ENCODE data around the gene SLC37A2. TPM values are rescaled to one million over a fixed set of nuclear protein-coding genes. Genes with fewer than 3 reads are reported as not detected.

The SLC37A2 gene
- total RNA-seq, 2 experiments from 2014 or later, result 0.41 to 0.76 TPM

GRCh38 chr11:125056931-125057692 lies 6.0 kb upstream of the SLC37A2 start:
- H3K27me3 Mint-ChIP-seq, result peaks cover 5% of the 10 kb centered on the region
- H3K4me1 Mint-ChIP-seq, result no peaks in the 10 kb centered on the region
- no peaks in the 10 kb centered on the region for H3K9me3 Mint-ChIP-seq (ENCODE audit: low read depth)
- no peak overlapping the region for H3K27ac Mint-ChIP-seq
- DNase-seq (no peak), ATAC-seq (no peak)
- H3K36me3 Mint-ChIP-seq (ENCODE audit: low read depth), result peaks cover 3% of the 10 kb centered on the region
- POLR2A ChIA-PET, result no interaction called here
- CTCF ChIA-PET, result interaction anchor here (0.6 kb wide), 1 partner anchor 68 kb away, joined by 3 read pairs; no protein-coding TSS in a partner anchor
- intact Hi-C loops (cut with DNase I, micrococcal nuclease), result no loop called here
- no peak overlapping the region for H3K4me3 Mint-ChIP-seq

GRCh38 chr11:125057693-125058016 lies 5.5 kb upstream of the SLC37A2 start:
- Mint-ChIP-seq H3K4me1 (peaks cover 2% of the 10 kb centered on the region), H3K4me3 (no peak overlapping the region), H3K27ac (no peak overlapping the region), H3K27me3 (peaks cover 10% of the 10 kb centered on the region), H3K9me3 (ENCODE audit: low read depth) (no peaks in the 10 kb centered on the region), H3K36me3 (ENCODE audit: low read depth) (peaks cover 3% of the 10 kb centered on the region)
- no peak for ATAC-seq
- intact Hi-C loops (cut with DNase I, micrococcal nuclease), result no loop called here
- CTCF ChIA-PET, result interaction anchor here (0.6 kb wide), 1 partner anchor 67 kb away, joined by 3 read pairs; no protein-coding TSS in a partner anchor
- no peak for DNase-seq
- POLR2A ChIA-PET, result no interaction called here

GRCh38 chr11:125061281-125061680 lies 1.8 kb upstream of the SLC37A2 start:
- Mint-ChIP-seq H3K27me3 (peaks cover 29% of the 10 kb centered on the region), H3K4me1 (peaks cover 13% of the 10 kb centered on the region), H3K36me3 (ENCODE audit: low read depth) (no peaks in the 10 kb centered on the region), H3K4me3 (no peak overlapping the region), H3K9me3 (ENCODE audit: low read depth) (no peaks in the 10 kb centered on the region), H3K27ac (no peak overlapping the region)
- ChIA-PET POLR2A (interaction anchor here (0.6 kb wide), 1 partner anchor 12 kb away, joined by 3 read pairs; no protein-coding TSS in a partner anchor), CTCF (no interaction called here)
- DNase-seq, result no peak
- no peak for ATAC-seq
- intact Hi-C loops (cut with DNase I, micrococcal nuclease), result no loop called here

GRCh38 chr11:125062218-125062930 lies 731 bp upstream of the SLC37A2 start:
- Mint-ChIP-seq H3K9me3 (ENCODE audit: low read depth) (no peaks in the 10 kb centered on the region), H3K27ac (no peak overlapping the region), H3K36me3 (ENCODE audit: low read depth) (no peaks in the 10 kb centered on the region), H3K4me3 (peak overlapping the region; percentile 68), H3K27me3 (peaks cover 32% of the 10 kb centered on the region), H3K4me1 (peaks cover 13% of the 10 kb centered on the region)
- ATAC-seq, result peak; percentile 20
- CTCF ChIA-PET, result interaction anchor here (0.7 kb wide), 1 partner anchor 186 kb away, joined by 3 read pairs; no protein-coding TSS in a partner anchor
- intact Hi-C loops (cut with DNase I, micrococcal nuclease), result no loop called here
- POLR2A ChIA-PET, result no interaction called here
- no peak for DNase-seq

GRCh38 chr11:125063429-125064043 lies 431 bp downstream of the SLC37A2 start:
- peak overlapping the region; percentile 43 for H3K4me3 Mint-ChIP-seq
- ChIA-PET CTCF (interaction anchor here (0.7 to 1.2 kb wide), 3 partner anchors 78 to 193 kb away, joined by 3 to 5 read pairs (median 3); no protein-coding TSS in a partner anchor), POLR2A (interaction anchor here (0.7 kb wide), 1 partner anchor 42 kb away, joined by 3 read pairs; no protein-coding TSS in a partner anchor)
- peak; percentile 21 for ATAC-seq
- no peak overlapping the region for H3K27ac Mint-ChIP-seq
- no peaks in the 10 kb centered on the region for H3K9me3 Mint-ChIP-seq (ENCODE audit: low read depth)
- intact Hi-C loops (cut with DNase I, micrococcal nuclease), result no loop called here
- no peak for DNase-seq
- H3K27me3 Mint-ChIP-seq, result peaks cover 39% of the 10 kb centered on the region
- no peaks in the 10 kb centered on the region for H3K36me3 Mint-ChIP-seq (ENCODE audit: low read depth)
- H3K4me1 Mint-ChIP-seq, result peaks cover 13% of the 10 kb centered on the region

- Mint-ChIP-seq H3K27ac (no peak overlapping the region), H3K4me1 (peaks cover 13% of the 10 kb centered on the region), H3K36me3 (ENCODE audit: low read depth) (no peaks in the 10 kb centered on the region), H3K27me3 (peaks cover 40% of the 10 kb centered on the region), H3K4me3 (no peak overlapping the region), H3K9me3 (ENCODE audit: low read depth) (no peaks in the 10 kb centered on the region)
- no peak for DNase-seq
- CTCF ChIA-PET, result interaction anchor here (0.6 to 1.2 kb wide), 2 partner anchors 60 to 78 kb away, joined by 5 read pairs; no protein-coding TSS in a partner anchor
- intact Hi-C loops (cut with DNase I, micrococcal nuclease), result no loop called here
- ATAC-seq, result no peak
- POLR2A ChIA-PET, result interaction anchor here (0.7 kb wide), 1 partner anchor 42 kb away, joined by 3 read pairs; no protein-coding TSS in a partner anchor
Measured at GRCh38 chr11:125064070-125064469, 965 bp downstream of the SLC37A2 start.

GRCh38 chr11:125068368-125068767 lies 5.3 kb downstream of the SLC37A2 start:
- Mint-ChIP-seq H3K27me3 (peaks cover 35% of the 10 kb centered on the region), H3K27ac (no peak overlapping the region), H3K36me3 (ENCODE audit: low read depth) (no peaks in the 10 kb centered on the region), H3K4me1 (peaks cover 8% of the 10 kb centered on the region), H3K4me3 (no peak overlapping the region), H3K9me3 (ENCODE audit: low read depth) (no peaks in the 10 kb centered on the region)
- no peak for ATAC-seq
- CTCF ChIA-PET, result no interaction called here
- DNase-seq, result no peak
- POLR2A ChIA-PET, result no interaction called here
- intact Hi-C loops (cut with DNase I, micrococcal nuclease), result no loop called here

- no peaks in the 10 kb centered on the region for H3K9me3 Mint-ChIP-seq (ENCODE audit: low read depth)
- H3K4me1 Mint-ChIP-seq, result peaks cover 3% of the 10 kb centered on the region
- intact Hi-C loops (cut with DNase I, micrococcal nuclease), result no loop called here
- H3K27me3 Mint-ChIP-seq, result peaks cover 36% of the 10 kb centered on the region
- POLR2A ChIA-PET, result no interaction called here
- ATAC-seq (no peak), DNase-seq (no peak)
- H3K27ac Mint-ChIP-seq, result no peak overlapping the region
- CTCF ChIA-PET, result no interaction called here
- H3K4me3 Mint-ChIP-seq, result no peak overlapping the region
- no peaks in the 10 kb centered on the region for H3K36me3 Mint-ChIP-seq (ENCODE audit: low read depth)
Measured at GRCh38 chr11:125069008-125069407, 5.9 kb downstream of the SLC37A2 start.

- intact Hi-C loops (cut with DNase I, micrococcal nuclease), result no loop called here
Measured at GRCh38 chr11:125069796-125070195, 6.7 kb downstream of the SLC37A2 start.

GRCh38 chr11:125070699-125071254 lies 7.7 kb downstream of the SLC37A2 start:
- Mint-ChIP-seq H3K9me3 (ENCODE audit: low read depth) (no peaks in the 10 kb centered on the region), H3K36me3 (ENCODE audit: low read depth) (no peaks in the 10 kb centered on the region), H3K27me3 (peaks cover 25% of the 10 kb centered on the region), H3K4me1 (no peaks in the 10 kb centered on the region), H3K27ac (no peak overlapping the region), H3K4me3 (no peak overlapping the region)
- DNase-seq, result peak; percentile 43
- peak; percentile 79 for ATAC-seq
- ChIA-PET POLR2A (interaction anchor here (1.2 kb wide), 1 partner anchor 39 kb away, joined by 4 read pairs; no protein-coding TSS in a partner anchor), CTCF (interaction anchor here (1.0 kb wide), 1 partner anchor 330 kb away, joined by 4 read pairs; no protein-coding TSS in a partner anchor)
- intact Hi-C loops (cut with DNase I, micrococcal nuclease), result no loop called here

More at GRCh38 chr11:125069796-125070195, 6.7 kb downstream of the SLC37A2 start:
- Mint-ChIP-seq H3K4me3 (no peak overlapping the region), H3K36me3 (ENCODE audit: low read depth) (no peaks in the 10 kb centered on the region), H3K4me1 (no peaks in the 10 kb centered on the region), H3K27me3 (peaks cover 31% of the 10 kb centered on the region), H3K9me3 (ENCODE audit: low read depth) (no peaks in the 10 kb centered on the region), H3K27ac (no peak overlapping the region)
- ChIA-PET POLR2A (interaction anchor here (1.2 kb wide), 1 partner anchor 40 kb away, joined by 4 read pairs; no protein-coding TSS in a partner anchor), CTCF (no interaction called here)
- ATAC-seq (no peak), DNase-seq (no peak)

- H3K27ac Mint-ChIP-seq, result no peak overlapping the region
- no peaks in the 10 kb centered on the region for H3K9me3 Mint-ChIP-seq (ENCODE audit: low read depth)
- H3K27me3 Mint-ChIP-seq, result peaks cover 21% of the 10 kb centered on the region
- DNase-seq (no peak), ATAC-seq (no peak)
- ChIA-PET POLR2A (no interaction called here), CTCF (interaction anchor here (0.6 kb wide), 1 partner anchor 50 kb away, joined by 3 read pairs; no protein-coding TSS in a partner anchor)
- no peak overlapping the region for H3K4me3 Mint-ChIP-seq
- no peaks in the 10 kb centered on the region for H3K36me3 Mint-ChIP-seq (ENCODE audit: low read depth)
- intact Hi-C loops (cut with DNase I, micrococcal nuclease), result no loop called here
- H3K4me1 Mint-ChIP-seq, result no peaks in the 10 kb centered on the region
Measured at GRCh38 chr11:125071435-125071834, 8.3 kb downstream of the SLC37A2 start.
